GM21825 (cell line): ENCODE results near the gene KIAA0513.

Experiments used
- ATAC-seq: cut with Tn5 transposase; IDR thresholded peaks from one replicate; pipeline ENCODE4 v1.9.1; 2021; ENCODE audit warnings: mild to moderate bottlenecking, moderate library complexity; ENCODE audit not compliant: unreplicated experiment

KIAA0513 gene

DNA sequence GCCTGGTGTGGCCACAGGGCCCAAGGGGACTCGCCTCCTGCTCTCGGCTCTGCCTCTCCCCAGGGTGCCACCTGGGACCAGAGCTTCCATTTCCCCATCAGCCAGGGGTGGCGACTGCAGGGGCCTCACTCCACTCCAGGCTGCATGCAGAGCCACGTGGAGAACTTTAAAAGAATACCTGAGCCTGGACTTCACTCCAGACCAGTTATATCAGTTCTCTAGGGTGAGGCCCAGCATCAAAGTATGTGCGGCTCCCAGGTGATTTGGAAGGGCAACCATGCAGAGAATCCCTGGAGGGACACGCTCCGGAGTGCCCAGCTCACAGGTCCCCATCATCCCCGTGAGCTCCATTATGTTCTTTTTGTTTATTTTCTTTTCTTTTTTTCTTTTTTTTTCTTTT is 39.8 kb downstream of the KIAA0513 start:
- ATAC-seq = no peak

GRCh38 chr16:85068746-85069145 is 41.2 kb downstream of the KIAA0513 start:
- no peak for ATAC-seq

DNA sequence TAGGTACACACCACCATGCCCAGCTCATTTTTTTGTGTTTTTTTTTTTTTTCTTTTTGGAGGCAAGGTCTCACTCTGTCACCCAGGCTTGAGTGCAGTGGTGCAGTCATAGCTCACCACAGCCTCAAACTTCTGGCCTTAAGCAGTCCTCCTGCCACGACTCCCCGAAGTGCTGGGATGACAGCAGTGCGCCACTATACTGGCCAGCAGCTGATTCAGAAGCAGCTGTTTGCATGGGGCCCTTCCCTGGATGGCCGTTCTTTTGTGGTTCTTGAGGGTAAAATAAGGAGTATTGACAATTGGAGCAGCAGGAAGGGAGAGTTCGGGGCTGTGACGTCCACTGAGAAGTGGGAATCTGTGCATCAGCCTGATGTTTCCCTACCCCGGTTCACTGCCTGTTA is 41.6 kb downstream of the KIAA0513 start:
- no peak for ATAC-seq

- ATAC-seq = no peak
These were observed 44.7 kb downstream of the KIAA0513 start for GRCh38 chr16:85072076-85072860.

- no peak for ATAC-seq
These were observed 45.4 kb downstream of the KIAA0513 start for GRCh38 chr16:85072947-85073346.

- no peak for ATAC-seq
These were observed 46.8 kb downstream of the KIAA0513 start for GRCh38 chr16:85074225-85074914.

DNA sequence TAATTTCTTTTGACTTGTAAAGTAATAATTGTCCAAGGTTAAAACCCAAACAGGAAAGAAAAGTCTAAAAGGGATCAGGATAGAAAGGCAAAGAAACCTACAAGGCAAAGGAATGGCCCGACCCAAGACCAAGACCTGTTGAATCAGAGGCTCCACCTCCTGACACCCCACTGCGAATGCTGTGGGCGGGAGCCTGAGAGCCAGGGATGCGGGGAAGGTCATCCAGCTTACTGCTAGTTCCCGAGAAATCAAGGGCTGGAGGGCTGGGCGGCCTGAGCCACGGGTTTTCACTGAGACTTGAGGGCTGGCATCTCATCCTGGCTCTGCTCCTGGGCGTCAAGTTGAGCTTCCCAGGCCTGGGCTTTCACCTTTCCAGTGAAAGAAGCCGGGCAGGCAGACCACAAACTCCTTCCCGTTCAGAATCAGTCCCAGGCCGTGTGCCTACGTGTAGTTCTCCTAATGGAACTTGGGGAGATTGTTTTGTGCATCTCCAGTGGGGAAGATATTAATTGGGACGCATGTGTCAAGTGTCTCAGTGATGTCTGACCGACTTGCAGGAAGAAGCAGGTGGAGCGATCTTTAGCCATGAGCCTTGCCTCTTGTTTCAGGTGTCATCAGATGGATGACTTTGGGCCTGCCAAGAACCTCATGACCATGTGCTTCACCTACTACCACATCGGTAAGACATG is 47.8 kb downstream of the KIAA0513 start:
- no peak for ATAC-seq

- ATAC-seq = no peak
These were observed 49.4 kb downstream of the KIAA0513 start for GRCh38 chr16:85077039-85077438.

DNA sequence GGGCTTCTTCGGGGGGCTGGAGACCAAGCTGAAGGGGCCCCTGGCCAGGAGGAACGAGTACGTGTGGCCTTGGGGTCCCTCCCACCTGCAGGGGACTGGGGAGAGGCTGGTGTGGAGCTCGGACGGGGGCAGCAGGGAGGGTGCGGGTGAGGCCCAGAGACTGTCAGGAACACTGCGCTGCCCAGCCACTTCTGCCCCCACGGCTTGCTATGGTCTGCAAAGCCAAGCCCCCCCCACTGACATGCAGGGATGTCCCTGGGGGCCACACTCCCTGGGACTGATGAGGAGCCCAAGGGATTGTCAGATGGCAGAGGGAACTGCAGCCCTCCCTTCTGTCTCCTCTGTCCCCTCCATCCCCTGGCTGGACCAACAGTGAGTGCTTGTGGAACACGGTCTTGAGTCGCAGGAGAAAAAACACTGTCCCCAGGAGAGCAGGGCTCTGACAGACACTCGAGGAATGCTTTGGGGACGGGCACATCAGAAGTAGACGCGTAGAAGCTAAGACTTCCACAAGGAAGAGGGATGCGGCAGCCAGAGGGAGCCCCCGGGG is 50.1 kb downstream of the KIAA0513 start:
- no peak for ATAC-seq

GRCh38 chr16:85078226-85078625 is 50.6 kb downstream of the KIAA0513 start:
- no peak for ATAC-seq

DNA sequence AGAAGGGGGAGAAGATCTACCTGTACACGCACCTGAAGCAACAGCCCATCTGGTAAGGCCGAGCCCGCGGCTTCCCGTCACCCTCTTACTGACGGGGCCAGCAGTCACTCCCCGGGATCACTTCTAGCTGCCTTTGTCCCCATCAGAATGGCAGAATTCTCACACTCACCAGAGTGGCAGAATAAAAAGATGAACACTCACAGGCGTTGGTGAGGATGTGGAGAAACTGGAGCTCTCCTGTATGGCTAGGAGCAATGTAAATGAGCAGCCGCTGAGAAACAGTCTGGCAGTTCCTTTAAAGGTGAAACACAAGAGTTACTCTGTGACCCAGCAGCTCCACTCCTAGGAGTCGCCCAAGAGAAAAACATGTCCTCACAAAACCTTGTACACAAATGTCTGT is 51.4 kb downstream of the KIAA0513 start:
- no peak for ATAC-seq

DNA sequence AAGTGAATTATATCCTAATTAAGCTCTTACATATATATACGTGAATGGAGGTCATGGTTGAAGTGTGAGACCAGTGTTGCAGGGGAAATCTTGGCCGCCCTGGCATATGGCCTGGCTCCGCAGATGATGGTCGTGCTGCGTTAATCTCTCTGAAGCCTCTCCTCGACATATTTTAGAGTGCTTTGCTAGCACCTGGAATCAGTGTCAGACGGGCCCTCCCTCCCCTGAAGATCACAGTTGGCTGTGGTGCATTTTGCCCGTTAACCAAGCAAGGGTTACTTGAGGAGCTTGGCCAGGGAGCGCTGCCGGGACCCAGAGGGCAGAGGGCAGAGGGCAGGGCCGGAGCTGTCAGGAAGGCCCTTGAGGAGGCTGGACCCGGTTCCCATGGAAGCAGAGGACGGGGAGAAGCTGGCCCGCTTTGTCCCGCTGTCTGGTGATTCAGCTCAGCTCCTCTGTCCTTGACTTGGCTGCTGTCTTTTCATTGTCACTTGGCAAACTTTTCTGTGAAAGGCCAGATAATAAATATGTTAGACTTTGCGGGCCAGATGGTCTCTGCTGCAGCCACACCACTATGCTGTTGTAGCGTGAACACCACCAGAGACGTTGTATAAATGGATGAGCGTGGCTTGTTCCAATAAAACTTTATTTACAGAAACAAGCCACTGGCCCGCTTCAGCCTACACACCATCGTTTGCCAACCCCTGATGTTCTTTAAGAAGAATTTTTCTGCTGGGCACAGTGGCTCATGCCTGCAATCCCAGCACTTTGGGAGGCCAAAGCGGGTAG is 52.4 kb downstream of the KIAA0513 start:
- ATAC-seq = no peak

GRCh38 chr16:85081038-85081437 is 53.4 kb downstream of the KIAA0513 start:
- ATAC-seq = no peak

DNA sequence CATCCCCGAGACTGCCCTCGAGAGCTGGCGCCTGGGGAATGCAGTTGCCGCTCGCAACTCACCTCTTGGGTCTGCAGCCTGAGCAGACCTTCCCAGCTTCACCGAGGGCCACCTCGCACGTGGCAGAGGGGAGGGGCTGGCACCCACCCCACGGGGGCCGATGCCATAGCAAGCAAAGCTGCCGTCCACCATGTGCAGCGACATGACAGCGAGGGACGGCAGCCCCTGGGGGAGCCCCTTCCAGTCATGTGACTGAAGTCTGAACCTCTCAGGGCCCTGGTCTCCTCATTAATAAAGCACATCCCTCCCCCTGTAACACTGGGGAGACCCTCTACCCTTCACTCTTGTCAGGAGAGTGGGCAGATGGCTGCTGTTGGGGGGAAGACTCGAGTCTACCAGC is 54.2 kb downstream of the KIAA0513 start:
- no peak for ATAC-seq

DNA sequence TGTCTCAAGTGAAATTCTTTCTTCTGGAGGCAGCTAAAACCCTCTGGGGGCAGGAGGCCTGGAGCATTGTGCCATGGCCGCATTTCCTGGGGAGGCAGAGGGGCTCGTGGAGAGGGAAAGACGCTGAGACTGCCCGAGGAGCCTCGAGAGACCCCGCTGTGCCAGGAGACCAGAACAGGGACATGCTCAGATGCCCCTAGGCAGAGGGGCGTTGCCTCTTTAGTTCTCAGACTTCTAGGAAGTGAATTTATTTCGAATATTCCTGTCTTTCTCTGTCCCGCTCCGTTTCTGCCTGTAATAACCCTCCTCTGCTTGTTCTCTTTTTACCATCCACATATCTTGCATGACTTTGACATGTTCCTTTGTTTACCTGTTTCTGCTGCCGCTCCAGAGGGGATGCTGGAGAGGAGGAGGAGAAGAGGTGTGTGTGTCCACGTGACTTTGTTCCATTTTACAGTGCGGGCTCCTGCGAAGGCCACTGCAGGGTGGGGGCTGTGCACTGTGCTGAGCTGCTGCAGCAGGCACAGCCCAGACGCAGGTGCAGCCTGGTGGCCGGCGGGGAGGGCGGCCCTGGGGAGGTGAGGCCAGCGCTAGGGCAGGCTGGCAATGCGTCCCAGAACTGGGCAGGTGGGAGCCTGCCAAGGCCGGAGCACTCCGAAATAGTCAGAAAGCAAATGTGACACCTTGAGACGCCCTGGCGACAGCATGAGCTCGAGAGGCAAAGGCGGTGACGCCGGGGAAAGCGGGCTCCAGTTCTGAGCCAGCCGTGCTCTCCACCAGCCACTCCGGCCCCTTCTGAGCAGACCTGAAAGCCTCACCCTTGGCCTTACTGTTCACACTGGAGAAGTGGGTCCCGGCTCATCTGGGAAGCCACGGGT is 54.8 kb downstream of the KIAA0513 start:
- ATAC-seq = no peak

- ATAC-seq = no peak
These were observed 55.5 kb downstream of the KIAA0513 start for GRCh38 chr16:85083051-85083639.

DNA sequence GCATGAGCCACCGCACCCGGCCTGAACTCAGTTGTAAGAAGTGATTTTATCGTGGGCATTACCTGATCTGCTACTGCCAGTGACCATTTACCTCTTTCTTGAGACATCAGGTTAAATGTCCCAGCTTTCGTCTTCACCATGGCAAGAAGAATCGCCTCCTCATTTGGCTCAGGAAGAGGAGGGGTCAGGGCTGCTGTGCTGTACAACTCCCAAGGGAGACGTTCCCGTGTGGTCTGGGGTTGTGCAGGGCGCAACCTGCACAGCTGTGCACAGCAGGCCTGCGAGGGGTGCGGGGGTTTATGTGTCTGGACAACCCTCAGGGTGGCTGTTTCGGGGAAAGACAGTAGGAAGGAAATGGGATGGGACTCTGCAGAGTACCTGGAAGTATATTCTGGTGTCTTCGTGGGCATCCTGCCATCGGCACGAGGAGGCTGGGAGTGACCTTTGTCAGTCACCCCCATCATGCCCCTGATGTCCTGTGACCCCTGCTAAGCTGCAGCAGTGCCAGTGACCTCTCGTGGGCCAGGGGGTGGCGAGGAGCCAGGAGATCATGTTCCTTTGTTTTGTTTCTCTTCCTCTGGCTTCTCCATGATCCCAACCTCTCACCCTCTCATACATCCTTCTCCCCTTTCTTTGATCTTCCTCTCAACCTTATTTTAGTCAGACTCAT is 57.4 kb downstream of the KIAA0513 start:
- ATAC-seq = no peak

GRCh38 chr16:85085721-85086120 is 58.1 kb downstream of the KIAA0513 start:
- ATAC-seq = no peak
